ENCODE measurements around the gene TRMO. TPM values are rescaled to one million over a fixed set of nuclear protein-coding genes. Genes with fewer than 3 reads are reported as not detected.

Gene TRMO
- total and polyA plus RNA-seq, 2 experiments from 2014 or later, result 5.0 to 6.4 TPM

DNA sequence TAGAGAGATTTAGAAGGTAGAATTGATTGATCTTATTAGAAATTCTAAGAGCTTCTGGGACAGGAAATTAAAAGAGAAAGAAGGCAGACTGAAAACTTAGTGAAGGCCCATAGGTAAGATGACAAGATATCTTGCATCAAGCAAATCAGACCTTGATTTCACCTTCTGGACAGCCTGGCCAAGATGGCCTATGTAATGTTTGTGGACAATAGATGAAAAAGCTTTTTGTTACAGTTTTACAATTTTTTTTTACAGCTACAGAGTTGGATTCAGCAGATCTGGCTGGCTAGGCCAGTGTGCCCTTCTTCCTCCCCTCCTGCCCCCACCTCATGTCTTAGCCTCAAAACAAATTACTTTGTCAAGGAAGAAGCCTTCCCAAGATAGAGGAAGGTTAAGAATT, 37.3 kb upstream of the TRMO start:
- no peaks in the 10 kb centered on the region for H3K4me1 Mint-ChIP-seq
- Histone ChIP-seq H2AFZ (no peak overlapping the region), H3F3A (replicated peaks; ENCODE audit: low read depth) (no peaks in the 10 kb centered on the region), H3K9me2 (ENCODE audit: insufficient read depth) (no peaks in the 10 kb centered on the region), H3K36me3 (ENCODE audit: insufficient read depth) (no peaks in the 10 kb centered on the region), H3K4me2 (no peak overlapping the region), H3K4me1 (ENCODE audit: insufficient read depth) (no peaks in the 10 kb centered on the region), H3K79me2 (replicated peaks; ENCODE audit: insufficient read depth) (no peaks in the 10 kb centered on the region), H3K27me3 (ENCODE audit: insufficient read depth) (no peaks in the 10 kb centered on the region; the same call in 1 of the 2 replicates), H4K20me1 (replicated peaks; ENCODE audit: insufficient read depth) (0 out of 2 replicates have a peak, but pooled peaks cover 2% of the 10 kb centered on the region), H3K4me3 (no peak overlapping the region), H3K27ac (ENCODE audit: low read depth) (no peak overlapping the region)
- TF ChIP-seq JUNB (IDR thresholded peaks at IDR 0.05; ENCODE audit: unreplicated experiment), result no peak
- no peak for TF ChIP-seq STAT1 (IDR thresholded peaks at IDR 0.05; ENCODE audit: unreplicated experiment)
- no peak for TF ChIP-seq POLR2AphosphoS5 (IDR thresholded peaks at IDR 0.05; ENCODE audit: low read depth)
- TF ChIP-seq EZH2phosphoT487 (IDR thresholded peaks at IDR 0.05; ENCODE audit: unreplicated experiment), result no peak
- TF ChIP-seq NANOG (IDR thresholded peaks at IDR 0.05; ENCODE audit: borderline replicate concordance), result no peak
- no peak for TF ChIP-seq ZNF331 (CRISPR knock-in tag; IDR thresholded peaks at IDR 0.05; ENCODE audit: low read depth)
- TF ChIP-seq, protein P1, sequence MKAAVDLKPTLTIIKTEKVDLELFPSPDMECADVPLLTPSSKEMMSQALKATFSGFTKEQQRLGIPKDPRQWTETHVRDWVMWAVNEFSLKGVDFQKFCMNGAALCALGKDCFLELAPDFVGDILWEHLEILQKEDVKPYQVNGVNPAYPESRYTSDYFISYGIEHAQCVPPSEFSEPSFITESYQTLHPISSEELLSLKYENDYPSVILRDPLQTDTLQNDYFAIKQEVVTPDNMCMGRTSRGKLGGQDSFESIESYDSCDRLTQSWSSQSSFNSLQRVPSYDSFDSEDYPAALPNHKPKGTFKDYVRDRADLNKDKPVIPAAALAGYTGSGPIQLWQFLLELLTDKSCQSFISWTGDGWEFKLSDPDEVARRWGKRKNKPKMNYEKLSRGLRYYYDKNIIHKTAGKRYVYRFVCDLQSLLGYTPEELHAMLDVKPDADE (IDR thresholded peaks at IDR 0.05), result no peak
- no peak for TF ChIP-seq CTCF (conservative IDR thresholded peaks at IDR 0.05; ENCODE audit: low read depth in 2 of 2)
- TF ChIP-seq, protein P2, sequence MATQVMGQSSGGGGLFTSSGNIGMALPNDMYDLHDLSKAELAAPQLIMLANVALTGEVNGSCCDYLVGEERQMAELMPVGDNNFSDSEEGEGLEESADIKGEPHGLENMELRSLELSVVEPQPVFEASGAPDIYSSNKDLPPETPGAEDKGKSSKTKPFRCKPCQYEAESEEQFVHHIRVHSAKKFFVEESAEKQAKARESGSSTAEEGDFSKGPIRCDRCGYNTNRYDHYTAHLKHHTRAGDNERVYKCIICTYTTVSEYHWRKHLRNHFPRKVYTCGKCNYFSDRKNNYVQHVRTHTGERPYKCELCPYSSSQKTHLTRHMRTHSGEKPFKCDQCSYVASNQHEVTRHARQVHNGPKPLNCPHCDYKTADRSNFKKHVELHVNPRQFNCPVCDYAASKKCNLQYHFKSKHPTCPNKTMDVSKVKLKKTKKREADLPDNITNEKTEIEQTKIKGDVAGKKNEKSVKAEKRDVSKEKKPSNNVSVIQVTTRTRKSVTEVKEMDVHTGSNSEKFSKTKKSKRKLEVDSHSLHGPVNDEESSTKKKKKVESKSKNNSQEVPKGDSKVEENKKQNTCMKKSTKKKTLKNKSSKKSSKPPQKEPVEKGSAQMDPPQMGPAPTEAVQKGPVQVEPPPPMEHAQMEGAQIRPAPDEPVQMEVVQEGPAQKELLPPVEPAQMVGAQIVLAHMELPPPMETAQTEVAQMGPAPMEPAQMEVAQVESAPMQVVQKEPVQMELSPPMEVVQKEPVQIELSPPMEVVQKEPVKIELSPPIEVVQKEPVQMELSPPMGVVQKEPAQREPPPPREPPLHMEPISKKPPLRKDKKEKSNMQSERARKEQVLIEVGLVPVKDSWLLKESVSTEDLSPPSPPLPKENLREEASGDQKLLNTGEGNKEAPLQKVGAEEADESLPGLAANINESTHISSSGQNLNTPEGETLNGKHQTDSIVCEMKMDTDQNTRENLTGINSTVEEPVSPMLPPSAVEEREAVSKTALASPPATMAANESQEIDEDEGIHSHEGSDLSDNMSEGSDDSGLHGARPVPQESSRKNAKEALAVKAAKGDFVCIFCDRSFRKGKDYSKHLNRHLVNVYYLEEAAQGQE (IDR thresholded peaks at IDR 0.05; ENCODE audit: unreplicated experiment), result no peak
- no peak for TF ChIP-seq CREB1 (CRISPR knock-in tag; IDR thresholded peaks at IDR 0.05; ENCODE audit: low read depth)
- no peak for TF ChIP-seq ZNF114 (CRISPR knock-in tag; IDR thresholded peaks at IDR 0.05)
- TF ChIP-seq, protein P3, sequence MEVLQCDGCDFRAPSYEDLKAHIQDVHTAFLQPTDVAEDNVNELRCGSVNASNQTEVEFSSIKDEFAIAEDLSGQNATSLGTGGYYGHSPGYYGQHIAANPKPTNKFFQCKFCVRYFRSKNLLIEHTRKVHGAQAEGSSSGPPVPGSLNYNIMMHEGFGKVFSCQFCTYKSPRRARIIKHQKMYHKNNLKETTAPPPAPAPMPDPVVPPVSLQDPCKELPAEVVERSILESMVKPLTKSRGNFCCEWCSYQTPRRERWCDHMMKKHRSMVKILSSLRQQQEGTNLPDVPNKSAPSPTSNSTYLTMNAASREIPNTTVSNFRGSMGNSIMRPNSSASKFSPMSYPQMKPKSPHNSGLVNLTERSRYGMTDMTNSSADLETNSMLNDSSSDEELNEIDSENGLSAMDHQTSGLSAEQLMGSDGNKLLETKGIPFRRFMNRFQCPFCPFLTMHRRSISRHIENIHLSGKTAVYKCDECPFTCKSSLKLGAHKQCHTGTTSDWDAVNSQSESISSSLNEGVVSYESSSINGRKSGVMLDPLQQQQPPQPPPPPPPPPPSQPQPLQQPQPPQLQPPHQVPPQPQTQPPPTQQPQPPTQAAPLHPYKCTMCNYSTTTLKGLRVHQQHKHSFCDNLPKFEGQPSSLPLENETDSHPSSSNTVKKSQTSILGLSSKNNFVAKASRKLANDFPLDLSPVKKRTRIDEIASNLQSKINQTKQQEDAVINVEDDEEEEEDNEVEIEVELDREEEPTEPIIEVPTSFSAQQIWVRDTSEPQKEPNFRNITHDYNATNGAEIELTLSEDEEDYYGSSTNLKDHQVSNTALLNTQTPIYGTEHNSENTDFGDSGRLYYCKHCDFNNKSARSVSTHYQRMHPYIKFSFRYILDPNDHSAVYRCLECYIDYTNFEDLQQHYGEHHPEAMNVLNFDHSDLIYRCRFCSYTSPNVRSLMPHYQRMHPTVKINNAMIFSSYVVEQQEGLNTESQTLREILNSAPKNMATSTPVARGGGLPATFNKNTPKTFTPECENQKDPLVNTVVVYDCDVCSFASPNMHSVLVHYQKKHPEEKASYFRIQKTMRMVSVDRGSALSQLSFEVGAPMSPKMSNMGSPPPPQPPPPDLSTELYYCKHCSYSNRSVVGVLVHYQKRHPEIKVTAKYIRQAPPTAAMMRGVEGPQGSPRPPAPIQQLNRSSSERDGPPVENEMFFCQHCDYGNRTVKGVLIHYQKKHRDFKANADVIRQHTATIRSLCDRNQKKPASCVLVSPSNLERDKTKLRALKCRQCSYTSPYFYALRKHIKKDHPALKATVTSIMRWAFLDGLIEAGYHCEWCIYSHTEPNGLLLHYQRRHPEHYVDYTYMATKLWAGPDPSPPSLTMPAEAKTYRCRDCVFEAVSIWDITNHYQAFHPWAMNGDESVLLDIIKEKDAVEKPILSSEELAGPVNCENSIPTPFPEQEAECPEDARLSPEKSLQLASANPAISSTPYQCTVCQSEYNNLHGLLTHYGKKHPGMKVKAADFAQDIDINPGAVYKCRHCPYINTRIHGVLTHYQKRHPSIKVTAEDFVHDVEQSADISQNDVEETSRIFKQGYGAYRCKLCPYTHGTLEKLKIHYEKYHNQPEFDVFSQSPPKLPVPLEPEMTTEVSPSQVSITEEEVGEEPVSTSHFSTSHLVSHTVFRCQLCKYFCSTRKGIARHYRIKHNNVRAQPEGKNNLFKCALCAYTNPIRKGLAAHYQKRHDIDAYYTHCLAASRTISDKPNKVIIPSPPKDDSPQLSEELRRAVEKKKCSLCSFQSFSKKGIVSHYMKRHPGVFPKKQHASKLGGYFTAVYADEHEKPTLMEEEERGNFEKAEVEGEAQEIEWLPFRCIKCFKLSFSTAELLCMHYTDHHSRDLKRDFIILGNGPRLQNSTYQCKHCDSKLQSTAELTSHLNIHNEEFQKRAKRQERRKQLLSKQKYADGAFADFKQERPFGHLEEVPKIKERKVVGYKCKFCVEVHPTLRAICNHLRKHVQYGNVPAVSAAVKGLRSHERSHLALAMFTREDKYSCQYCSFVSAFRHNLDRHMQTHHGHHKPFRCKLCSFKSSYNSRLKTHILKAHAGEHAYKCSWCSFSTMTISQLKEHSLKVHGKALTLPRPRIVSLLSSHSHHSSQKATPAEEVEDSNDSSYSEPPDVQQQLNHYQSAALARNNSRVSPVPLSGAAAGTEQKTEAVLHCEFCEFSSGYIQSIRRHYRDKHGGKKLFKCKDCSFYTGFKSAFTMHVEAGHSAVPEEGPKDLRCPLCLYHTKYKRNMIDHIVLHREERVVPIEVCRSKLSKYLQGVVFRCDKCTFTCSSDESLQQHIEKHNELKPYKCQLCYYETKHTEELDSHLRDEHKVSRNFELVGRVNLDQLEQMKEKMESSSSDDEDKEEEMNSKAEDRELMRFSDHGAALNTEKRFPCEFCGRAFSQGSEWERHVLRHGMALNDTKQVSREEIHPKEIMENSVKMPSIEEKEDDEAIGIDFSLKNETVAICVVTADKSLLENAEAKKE (CRISPR knock-in tag; IDR thresholded peaks at IDR 0.05), result no peak
- no peak for TF ChIP-seq EZH2 (IDR thresholded peaks at IDR 0.05; ENCODE audit: low read depth, unreplicated experiment)
- no peak overlapping the region for H3K27ac Mint-ChIP-seq
- no peak overlapping the region for H3K4me3 Mint-ChIP-seq
- ATAC-seq (no peak), DNase-seq (ENCODE audit: low spot score) (no peak)
- H3K9me3 Mint-ChIP-seq, result no peaks in the 10 kb centered on the region
- H3K27me3 Mint-ChIP-seq (ENCODE audit: insufficient read depth, low read depth, poor library complexity), result peaks cover 6% of the 10 kb centered on the region
- no peaks in the 10 kb centered on the region for H3K36me3 Mint-ChIP-seq (ENCODE audit: low read depth)

Measured in GM23338 (cell line).